Measurements from ENCODE around the gene CACNA2D3.

The CACNA2D3 gene

DNA sequence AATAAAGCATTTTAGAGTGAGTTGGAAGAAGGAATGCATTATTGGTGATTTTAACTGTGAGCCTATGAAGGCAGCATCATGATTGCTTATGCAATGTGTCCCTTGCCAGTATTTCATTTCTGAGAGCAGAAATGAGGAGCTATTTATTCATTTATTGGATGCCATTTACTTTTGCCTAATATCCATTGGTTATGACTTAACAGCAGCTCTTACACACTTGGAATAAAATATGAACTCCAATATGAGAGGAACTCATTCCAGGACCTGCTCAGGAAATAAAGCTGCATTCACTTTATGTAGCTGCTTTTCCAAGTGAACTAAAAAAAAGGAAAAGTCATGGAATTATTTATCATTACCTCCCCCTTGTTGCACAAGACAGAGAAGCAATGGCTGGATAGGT, 525.4 kb downstream of the CACNA2D3 start:
- no peak for DNase-seq

DNA sequence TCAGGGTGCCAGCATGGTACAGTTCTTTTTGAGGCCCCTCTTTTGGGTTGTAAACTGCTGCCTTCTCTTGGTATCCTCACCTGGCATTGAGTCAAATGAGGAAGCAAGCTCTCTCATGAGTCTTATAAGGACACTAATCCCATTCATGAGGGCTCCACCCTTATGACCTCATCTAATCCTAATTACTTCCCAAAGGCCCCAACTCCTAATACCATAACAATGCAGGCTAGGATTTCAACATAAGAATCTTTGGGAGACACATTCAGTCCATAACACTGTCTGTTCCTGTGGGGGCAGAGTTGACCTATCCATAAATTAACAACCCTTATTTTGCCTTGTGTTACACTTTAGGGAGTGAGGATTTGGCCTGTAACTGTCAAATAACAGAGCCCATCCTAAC, 527.2 kb downstream of the CACNA2D3 start:
- DNase-seq = no peak

GRCh38 chr3:54653456-54654195, 531.3 kb downstream of the CACNA2D3 start:
- no peak for DNase-seq

DNA sequence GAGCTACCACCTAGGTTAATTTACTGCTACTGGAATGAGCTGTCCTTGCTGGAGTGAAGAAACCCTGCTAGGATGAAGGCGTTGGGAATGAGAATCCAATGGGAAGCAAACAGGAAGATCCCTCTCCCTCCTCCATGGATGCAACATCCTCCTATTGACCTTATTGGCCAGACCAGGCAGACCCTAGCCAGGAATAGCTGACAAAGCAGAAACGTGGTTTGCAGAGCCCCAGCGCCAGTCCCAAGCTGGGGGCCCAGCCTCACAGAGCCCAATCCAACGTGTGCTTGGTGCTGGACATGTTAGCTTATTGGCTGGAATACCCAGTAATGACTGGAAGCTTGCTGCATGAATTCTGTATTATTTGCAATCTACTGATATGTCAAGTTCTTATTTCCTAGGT, 532.4 kb downstream of the CACNA2D3 start:
- DNase-seq = no peak

DNA sequence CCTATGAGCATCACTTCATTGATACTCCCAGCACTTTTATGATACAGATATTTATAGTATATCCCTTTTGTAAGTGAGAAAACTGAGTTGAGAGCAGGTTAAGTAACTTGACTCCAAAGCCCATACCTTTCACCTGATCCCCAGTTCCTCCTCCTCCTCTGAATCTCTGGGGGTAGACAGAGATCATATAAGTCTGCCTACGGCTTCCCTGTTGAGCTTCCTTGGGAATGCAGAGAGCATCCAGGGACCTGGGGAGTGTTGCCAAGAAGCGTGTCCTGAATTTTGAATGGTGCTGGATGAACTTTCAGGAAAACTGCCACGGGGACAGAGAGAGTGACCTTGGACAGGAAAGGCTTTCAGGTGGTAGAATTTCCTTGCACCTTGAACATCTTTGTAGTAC, 537.0 kb downstream of the CACNA2D3 start:
- DNase-seq = no peak

DNA sequence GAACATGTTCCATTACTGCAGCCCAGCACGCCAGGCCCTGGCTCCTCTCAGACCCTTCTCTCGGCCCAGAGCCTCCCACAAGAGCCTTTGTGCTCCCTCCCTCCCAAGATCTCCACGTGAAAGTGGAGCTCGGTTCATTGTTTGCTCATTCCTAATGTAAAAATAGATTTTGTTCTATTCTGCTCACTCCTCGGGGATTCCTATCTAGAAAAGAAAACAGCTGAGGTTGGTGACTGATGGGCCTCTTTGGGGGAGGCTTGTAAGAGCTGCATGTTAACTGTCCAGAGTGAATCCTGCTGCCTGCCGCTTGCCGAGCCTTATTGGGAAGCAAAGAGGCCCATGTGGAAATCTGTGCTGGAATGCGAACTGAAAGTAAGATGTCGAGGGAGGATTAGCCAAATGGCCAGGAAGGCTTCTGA, 538.4 kb downstream of the CACNA2D3 start:
- DNase-seq = no peak

GRCh38 chr3:54661151-54661550, 538.8 kb downstream of the CACNA2D3 start:
- no peak for DNase-seq

DNA sequence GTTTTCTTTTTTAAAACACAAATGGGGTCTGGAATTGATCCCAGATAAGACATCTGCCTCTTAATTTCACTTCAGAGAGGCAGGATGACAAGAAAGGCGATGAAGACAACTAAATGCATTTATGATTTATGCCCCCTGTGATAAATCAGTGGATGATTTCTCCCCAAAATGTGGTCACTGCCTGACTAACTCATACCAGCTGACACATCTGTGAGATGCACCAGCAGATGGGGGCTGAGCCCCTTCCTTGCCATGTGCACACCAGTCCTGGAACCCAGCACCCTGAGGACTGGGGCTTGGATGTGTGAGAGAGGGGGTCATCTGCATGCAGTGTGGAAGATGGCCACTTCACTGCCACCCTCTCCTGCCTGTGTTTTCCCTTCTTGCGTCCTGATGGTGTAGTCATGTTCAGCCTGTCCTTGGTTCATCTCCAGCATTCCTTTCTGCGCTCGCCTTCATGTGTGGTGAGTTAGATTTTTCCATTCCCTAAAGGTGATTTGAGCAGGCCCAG, 541.2 kb downstream of the CACNA2D3 start:
- no peak for DNase-seq

GRCh38 chr3:54665016-54665600, 542.8 kb downstream of the CACNA2D3 start:
- DNase-seq = no peak

DNA sequence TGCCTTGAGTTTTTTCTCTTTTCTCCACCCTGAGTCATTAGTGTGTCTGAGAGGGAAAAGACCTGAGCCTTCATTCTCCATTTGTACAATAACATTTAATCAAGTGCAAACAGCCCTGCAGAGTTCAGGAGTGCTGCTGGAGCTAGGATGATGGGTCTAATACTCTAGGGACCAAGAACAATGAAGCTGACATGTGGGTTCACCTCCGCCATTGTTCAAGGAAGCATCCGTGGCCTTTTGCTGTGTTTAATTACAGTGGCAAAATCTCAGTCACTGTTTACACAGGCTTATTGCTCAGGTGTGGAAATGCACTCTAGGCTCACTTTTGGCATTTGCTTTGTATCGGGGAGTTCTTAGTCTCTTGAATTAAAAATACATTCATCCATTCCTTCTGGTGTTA, 545.9 kb downstream of the CACNA2D3 start:
- DNase-seq = no peak

DNA sequence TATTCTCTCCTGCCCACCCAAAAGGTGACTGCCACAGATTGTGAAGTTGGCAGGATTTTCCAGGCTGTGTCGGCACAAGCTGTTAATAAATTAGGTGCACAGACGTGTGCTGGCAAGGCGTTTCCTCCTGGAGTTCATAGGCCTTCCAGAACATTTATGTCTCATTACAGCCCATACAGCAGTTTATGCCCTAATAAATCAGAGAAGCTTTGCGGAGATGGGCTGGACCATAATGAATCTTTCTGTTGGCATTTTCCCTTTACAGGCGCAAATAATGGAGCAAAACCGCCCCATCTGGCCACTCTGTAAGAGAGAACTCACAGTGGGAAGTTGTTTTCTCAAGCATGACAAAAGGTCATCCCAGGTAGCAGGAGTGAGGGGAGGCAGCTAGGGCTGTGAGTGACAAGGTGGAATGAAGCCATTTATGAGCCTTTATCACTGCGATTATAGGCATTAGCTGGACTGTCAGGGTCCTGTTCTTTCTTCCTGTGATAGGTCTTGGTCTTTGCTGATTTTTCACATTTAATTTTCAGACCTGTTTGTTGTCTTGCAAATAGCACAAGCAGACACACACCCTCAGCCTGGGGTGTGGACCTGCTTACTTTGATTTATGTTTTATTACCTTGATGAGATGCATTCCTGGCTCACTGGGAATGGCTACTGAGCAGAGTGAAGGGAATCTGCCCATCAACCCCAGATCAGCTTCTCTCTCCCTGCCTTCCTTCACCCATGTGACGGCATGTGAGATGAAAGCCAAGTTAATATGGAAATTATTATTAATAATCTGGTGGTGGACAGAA, 548.0 kb downstream of the CACNA2D3 start:
- DNase-seq = no peak

GRCh38 chr3:54671511-54671910, 549.2 kb downstream of the CACNA2D3 start:
- no peak for DNase-seq

DNA sequence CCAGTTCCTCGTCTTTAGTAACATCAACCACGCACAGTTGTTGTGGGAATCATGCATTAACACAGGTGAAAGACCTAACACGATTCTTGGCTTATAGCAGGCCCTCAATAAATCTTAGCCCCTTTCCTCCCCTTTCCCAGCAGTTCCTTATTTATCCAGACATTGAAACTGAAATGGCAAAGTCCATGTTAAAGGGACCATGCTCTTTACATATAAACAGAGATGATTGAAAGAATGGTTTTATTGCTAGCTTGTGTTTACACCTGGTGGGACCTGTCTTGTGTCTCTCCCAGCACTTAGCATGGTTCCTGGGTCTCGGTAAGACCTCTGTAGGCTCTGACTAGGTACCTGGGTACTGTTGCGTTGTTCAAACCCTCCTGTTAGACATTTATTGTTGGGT, 553.7 kb downstream of the CACNA2D3 start:
- DNase-seq = no peak

DNA sequence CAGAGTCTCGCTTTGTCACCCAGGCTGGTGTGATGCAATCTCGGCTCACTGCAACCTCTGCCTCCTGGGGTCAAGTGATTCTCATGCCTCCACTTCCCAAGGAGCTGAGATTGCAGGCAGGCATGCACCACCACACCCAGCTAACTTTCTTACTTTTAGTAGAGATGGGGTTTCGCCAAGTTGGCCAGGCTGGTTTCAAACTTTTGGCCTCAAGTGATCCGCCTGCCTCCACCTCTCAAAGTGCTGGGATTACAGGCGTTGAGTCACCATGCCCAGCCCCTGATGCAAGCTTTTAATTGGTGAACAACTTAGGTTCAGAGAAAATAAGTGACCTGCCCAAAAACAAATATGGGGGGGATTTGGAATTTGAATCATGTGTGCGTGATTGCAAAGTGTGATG, 559.4 kb downstream of the CACNA2D3 start:
- DNase-seq = no peak

GRCh38 chr3:54685213-54685612, 562.9 kb downstream of the CACNA2D3 start:
- DNase-seq = no peak

DNA sequence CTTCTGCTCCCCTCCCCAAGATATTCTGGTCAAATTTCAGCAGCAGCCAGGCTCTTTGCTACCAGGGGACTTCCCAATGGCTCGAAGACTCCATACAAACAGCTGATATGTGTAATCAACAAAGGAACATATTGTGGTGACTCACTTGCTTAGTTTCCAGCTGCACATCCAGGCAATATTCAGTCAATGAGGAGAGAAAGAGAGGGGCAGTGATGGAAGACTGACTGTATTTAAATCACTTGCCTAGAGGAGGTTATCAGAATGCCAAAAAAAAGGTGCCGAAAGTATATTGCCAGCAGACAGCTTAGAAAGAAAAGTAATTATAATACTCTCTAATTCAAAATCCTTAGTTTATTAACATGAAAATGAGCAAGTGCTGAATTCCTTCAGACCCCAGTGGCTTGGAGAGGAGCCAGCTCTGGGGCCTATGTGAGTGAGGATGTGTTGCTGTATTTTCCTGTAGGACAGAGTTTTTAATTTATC, 569.0 kb downstream of the CACNA2D3 start:
- no peak for DNase-seq

DNA sequence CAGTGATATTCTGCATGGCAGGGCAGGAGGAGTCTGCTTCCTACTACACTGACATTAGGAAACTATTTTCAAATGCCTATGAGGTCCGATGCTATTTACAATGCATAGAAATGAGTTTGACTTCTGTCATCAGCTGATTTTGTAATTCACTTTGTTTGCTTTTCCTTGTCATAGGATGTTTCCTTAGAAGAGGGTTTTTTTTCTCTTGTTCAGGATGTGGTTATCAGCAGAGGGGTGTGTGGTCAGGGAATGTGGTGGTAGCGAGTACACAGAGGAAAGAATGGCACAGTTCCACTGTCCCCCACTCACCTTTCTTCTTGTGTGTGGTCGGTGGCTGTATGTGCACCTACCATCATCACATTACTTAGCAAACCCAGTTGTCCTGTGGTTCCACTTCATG, 574.0 kb downstream of the CACNA2D3 start:
- DNase-seq = no peak

- no peak for DNase-seq
Measured at GRCh38 chr3:54698054-54698453, 575.7 kb downstream of the CACNA2D3 start.

DNA sequence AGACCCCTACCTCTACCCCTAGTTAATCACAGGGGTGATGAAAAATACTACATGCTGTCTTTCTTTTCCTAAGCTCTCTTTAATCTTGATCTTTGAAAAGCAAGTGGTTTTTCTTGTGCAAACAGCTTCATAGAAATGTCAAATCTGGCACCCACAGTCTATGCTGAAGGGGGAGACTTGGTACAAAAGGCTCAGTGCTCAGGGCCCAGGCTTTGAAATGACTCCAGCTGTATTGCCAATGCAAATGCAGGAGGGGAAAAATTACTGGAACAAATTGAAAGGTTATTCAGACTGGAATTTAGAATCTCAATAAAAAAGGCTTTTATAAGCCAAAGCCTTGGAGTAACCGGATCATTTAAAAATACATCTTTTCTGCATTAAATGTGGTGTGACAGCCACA, 581.6 kb downstream of the CACNA2D3 start:
- no peak for DNase-seq

DNA sequence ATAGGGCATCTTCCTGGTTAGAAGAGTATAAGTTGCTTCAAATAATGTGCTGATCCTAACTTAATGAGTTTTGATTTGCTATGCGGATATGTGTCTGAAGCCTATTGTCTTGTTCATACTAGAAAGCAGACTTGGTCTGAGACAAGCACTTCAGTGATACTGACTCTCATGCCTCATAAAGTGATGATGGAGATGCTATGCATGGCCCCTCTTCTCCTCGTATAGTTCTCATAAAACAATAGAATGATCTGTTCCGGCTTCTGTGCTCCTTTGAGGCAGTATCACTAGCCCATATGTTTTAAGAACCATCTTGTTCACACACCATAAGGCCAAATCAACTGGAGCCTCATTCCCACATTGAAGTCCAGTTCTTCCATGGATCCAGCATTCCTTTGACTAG, 583.4 kb downstream of the CACNA2D3 start:
- DNase-seq = no peak

DNA sequence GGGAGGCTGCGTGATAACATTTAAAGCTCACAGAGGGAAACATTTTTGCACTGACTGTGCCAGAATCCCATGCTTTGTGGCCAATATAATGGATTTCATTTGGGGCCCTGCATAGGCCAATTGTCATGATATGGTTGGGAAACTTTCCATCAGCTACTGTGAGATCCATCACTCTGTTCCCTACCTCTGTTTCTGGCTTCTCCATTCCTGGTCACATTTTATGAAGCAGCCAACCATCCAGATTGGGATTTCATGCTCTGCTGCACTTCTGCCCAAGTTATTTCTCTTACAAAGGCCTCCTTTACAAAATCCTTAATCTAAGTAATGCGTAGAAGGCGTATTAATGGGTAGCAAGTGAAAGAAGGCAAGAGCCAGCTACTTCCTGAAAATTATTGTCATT, 584.4 kb downstream of the CACNA2D3 start:
- DNase-seq = no peak

DNA sequence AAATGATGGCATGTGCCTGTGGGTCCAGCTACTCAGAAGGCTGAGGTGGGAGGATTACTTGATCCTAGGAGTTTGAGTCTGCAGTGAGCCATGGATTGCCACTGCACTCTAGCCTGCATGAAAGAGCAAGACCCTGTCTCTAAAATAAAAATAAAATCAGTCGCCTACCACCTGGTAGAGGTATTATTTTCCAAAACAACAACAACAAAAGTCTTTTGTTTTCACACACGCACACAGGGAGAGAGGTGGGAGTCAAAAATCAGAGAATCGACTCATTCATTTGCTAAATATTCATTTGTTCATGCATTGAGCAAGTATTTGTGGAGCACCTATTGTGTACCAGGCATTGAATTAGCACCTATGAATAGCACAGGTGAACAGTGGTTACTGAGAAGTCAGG, 587.4 kb downstream of the CACNA2D3 start:
- DNase-seq = no peak

DNA sequence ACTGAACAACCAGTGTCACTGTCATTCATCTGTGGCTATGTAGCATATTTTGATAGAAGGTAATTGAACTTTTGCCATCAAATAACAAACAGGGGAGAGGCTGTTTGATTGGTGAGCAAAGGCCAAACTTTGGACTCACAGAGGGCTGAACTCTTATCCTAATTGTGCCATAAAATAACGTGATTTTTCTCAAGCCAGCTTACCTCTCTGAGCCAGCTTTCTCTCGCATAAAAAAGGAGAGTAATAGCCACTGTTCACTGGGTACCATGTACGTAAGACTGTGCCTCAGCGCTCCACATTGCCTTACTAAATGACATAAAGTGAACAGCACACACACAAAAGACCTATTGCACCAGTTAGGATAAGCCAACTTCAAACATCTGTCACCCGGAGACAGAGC, 588.6 kb downstream of the CACNA2D3 start:
- no peak for DNase-seq

DNA sequence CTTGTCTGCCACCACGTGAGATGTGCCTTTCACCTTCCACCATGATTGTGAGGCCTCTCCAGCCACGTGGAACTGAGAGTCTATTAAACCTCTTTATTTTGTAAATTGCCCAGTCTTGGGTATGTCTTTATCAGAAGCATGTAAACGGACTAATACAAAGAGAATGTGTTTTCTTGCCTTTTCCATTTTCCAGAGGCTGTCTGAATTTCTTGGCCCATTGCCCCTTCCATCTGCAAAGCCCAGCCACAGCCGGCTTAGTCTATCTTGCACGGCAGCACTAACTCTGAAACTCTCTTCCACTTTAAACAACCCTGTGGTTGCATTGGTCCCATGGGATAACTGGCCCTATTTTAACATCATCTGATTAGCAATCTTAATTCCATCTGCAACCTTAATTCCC, 590.2 kb downstream of the CACNA2D3 start:
- DNase-seq = no peak

Data from MV-4-11 (cell line).